Measurements from ENCODE around the gene MEF2B.
"Not testable (repeated sequence)": the region's sequence is repeated elsewhere in the genome, so short reads cannot be mapped to it uniquely, and the experiment has no call there.

MEF2B gene

GRCh38 chr19:19192910-19193423 lies 22.9 kb upstream of the MEF2B start:
- DNase-seq = no peak

GRCh38 chr19:19192078-19192882 lies 22.2 kb upstream of the MEF2B start, which contains the start of the genes BORCS8 and RFXANK:
BORCS8 (minus strand) TSS chr19:19192152; CDS start chr19:19192117, 35 bp downstream.
RFXANK (plus strand) TSS chr19:19192258; CDS start chr19:19193947, 1,689 bp downstream.
- peak; percentile 98 for DNase-seq

- DNase-seq = no peak
These were observed 21.7 kb upstream of the MEF2B start for GRCh38 chr19:19191768-19192077.

- no peak for DNase-seq
These were observed 16.7 kb upstream of the MEF2B start for GRCh38 chr19:19186742-19187141.

GRCh38 chr19:19185853-19186740 lies 16.0 kb upstream of the MEF2B start:
- DNase-seq = no peak

- DNase-seq = no peak
These were observed 11.5 kb upstream of the MEF2B start for GRCh38 chr19:19181488-19181998.

- no peak for DNase-seq
These were observed 9.7 kb upstream of the MEF2B start for GRCh38 chr19:19179548-19180441.

GRCh38 chr19:19176950-19177349 lies 6.9 kb upstream of the MEF2B start:
- DNase-seq = no peak

- not testable (repeated sequence) for DNase-seq
These were observed 3.2 kb upstream of the MEF2B start for GRCh38 chr19:19173243-19173642.

- peak; percentile 17 for DNase-seq
These were observed 1.9 kb upstream of the MEF2B start for GRCh38 chr19:19171821-19172532.

GRCh38 chr19:19170873-19171672 lies 1.0 kb upstream of the MEF2B start:
- no peak for DNase-seq

- DNase-seq = no peak
These were observed 619 bp downstream of the MEF2B start for GRCh38 chr19:19169236-19170052.

- DNase-seq = no peak
These were observed 2.5 kb downstream of the MEF2B start for GRCh38 chr19:19167612-19168011.

GRCh38 chr19:19165396-19165795 lies 4.7 kb downstream of the MEF2B start:
- no peak for DNase-seq

- no peak for DNase-seq
These were observed 7.6 kb downstream of the MEF2B start for GRCh38 chr19:19162495-19162894.

- DNase-seq = no peak
These were observed 9.5 kb downstream of the MEF2B start for GRCh38 chr19:19160461-19161035.

GRCh38 chr19:19159534-19159933 lies 10.5 kb downstream of the MEF2B start:
- DNase-seq = no peak

- DNase-seq = no peak
These were observed 12.3 kb downstream of the MEF2B start for GRCh38 chr19:19157808-19158207.

- DNase-seq = no peak
These were observed 14.4 kb downstream of the MEF2B start for GRCh38 chr19:19155495-19156219.

All from SHP77 treated with DMSO at 0.1 percent for 48 hours (cell line).